ENCODE measurements around the gene CNIH2.
A peak's percentile ranks its signal among the peaks of the same experiment; 100 is the strongest.

Gene CNIH2

GRCh38 chr11:66263785-66264184 lies 14.2 kb upstream of the CNIH2 start:
- no peak overlapping the region for H3K27ac Mint-ChIP-seq
- CTCF ChIA-PET = no interaction called here

GRCh38 chr11:66264383-66264782 lies 13.6 kb upstream of the CNIH2 start:
- CTCF ChIA-PET = no interaction called here
- Mint-ChIP-seq H3K36me3 (peaks cover 28% of the 10 kb centered on the region), H3K27me3 (no peaks in the 10 kb centered on the region), H3K4me3 (no peak overlapping the region), H3K9me3 (no peaks in the 10 kb centered on the region), H3K4me1 (peaks cover 22% of the 10 kb centered on the region), H3K27ac (no peak overlapping the region)
- no peak for DNase-seq

More at GRCh38 chr11:66263785-66264184, 14.2 kb upstream of the CNIH2 start:
- no peak for DNase-seq
- Mint-ChIP-seq H3K27me3 (no peaks in the 10 kb centered on the region), H3K4me1 (peaks cover 27% of the 10 kb centered on the region), H3K9me3 (no peaks in the 10 kb centered on the region), H3K4me3 (no peak overlapping the region), H3K36me3 (peaks cover 32% of the 10 kb centered on the region)

GRCh38 chr11:66264914-66265313 lies 13.1 kb upstream of the CNIH2 start:
- H3K27me3 Mint-ChIP-seq = no peaks in the 10 kb centered on the region
- H3K9me3 Mint-ChIP-seq = no peaks in the 10 kb centered on the region
- CTCF ChIA-PET = interaction anchor here (0.8 to 1.0 kb wide), 2 partner anchors 13 to 16 kb away, joined by 3 read pairs; no protein-coding TSS in a partner anchor
- DNase-seq = peak; percentile 61
- no peak overlapping the region for H3K4me3 Mint-ChIP-seq
- H3K4me1 Mint-ChIP-seq = peaks cover 23% of the 10 kb centered on the region
- peak overlapping the region; percentile 14 for H3K27ac Mint-ChIP-seq
- H3K36me3 Mint-ChIP-seq = peaks cover 25% of the 10 kb centered on the region

- no peaks in the 10 kb centered on the region for H3K9me3 Mint-ChIP-seq
- CTCF ChIA-PET = interaction anchor here (0.8 to 1.0 kb wide), 2 partner anchors 14 to 15 kb away, joined by 3 read pairs; no protein-coding TSS in a partner anchor
- H3K4me3 Mint-ChIP-seq = no peak overlapping the region
- H3K4me1 Mint-ChIP-seq = peaks cover 31% of the 10 kb centered on the region
- no peaks in the 10 kb centered on the region for H3K27me3 Mint-ChIP-seq
- H3K27ac Mint-ChIP-seq = no peak overlapping the region
- DNase-seq = no peak
- peaks cover 23% of the 10 kb centered on the region for H3K36me3 Mint-ChIP-seq
These were observed 12.2 kb upstream of the CNIH2 start for GRCh38 chr11:66265531-66266377.

GRCh38 chr11:66266378-66267038 lies 11.5 kb upstream of the CNIH2 start:
- H3K4me3 Mint-ChIP-seq = peak overlapping the region; percentile 91
- CTCF ChIA-PET = interaction anchor here (1.9 kb wide), 1 partner anchor 10 kb away, joined by 5 read pairs; no protein-coding TSS in a partner anchor

GRCh38 chr11:66267039-66267378 lies 11.0 kb upstream of the CNIH2 start:
- peaks cover 39% of the 10 kb centered on the region for H3K4me1 Mint-ChIP-seq

More at GRCh38 chr11:66266378-66267038, 11.5 kb upstream of the CNIH2 start:
- peaks cover 24% of the 10 kb centered on the region for H3K36me3 Mint-ChIP-seq
- no peaks in the 10 kb centered on the region for H3K27me3 Mint-ChIP-seq
- no peaks in the 10 kb centered on the region for H3K9me3 Mint-ChIP-seq
- peaks cover 35% of the 10 kb centered on the region for H3K4me1 Mint-ChIP-seq
- no peak for DNase-seq
- no peak overlapping the region for H3K27ac Mint-ChIP-seq

GRCh38 chr11:66267379-66268243 lies 10.4 kb upstream of the CNIH2 start:
- peak; percentile 90 for DNase-seq
- no peaks in the 10 kb centered on the region for H3K27me3 Mint-ChIP-seq
- CTCF ChIA-PET = interaction anchor here (1.4 to 1.9 kb wide), 2 partner anchors 9 to 45 kb away, joined by 4 to 5 read pairs; no protein-coding TSS in a partner anchor
- H3K4me3 Mint-ChIP-seq = peak overlapping the region; percentile 91
- peaks cover 45% of the 10 kb centered on the region for H3K4me1 Mint-ChIP-seq
- peaks cover 31% of the 10 kb centered on the region for H3K36me3 Mint-ChIP-seq
- no peaks in the 10 kb centered on the region for H3K9me3 Mint-ChIP-seq
- H3K27ac Mint-ChIP-seq = peak overlapping the region; percentile 97

More at GRCh38 chr11:66267039-66267378, 11.0 kb upstream of the CNIH2 start:
- Mint-ChIP-seq H3K9me3 (no peaks in the 10 kb centered on the region), H3K27me3 (no peaks in the 10 kb centered on the region), H3K4me3 (peak overlapping the region; percentile 91), H3K27ac (peak overlapping the region; percentile 97), H3K36me3 (peaks cover 27% of the 10 kb centered on the region)
- DNase-seq = no peak
- CTCF ChIA-PET = interaction anchor here (1.9 kb wide), 1 partner anchor 10 kb away, joined by 5 read pairs; no protein-coding TSS in a partner anchor

GRCh38 chr11:66268244-66268951 lies 9.6 kb upstream of the CNIH2 start, which contains the start of gene RAB1B:
Gene RAB1B, plus strand, starts transcription at chr11:66268639. Its CDS starts 41 bp downstream, at chr11:66268680.
- peaks cover 34% of the 10 kb centered on the region for H3K36me3 Mint-ChIP-seq
- H3K4me1 Mint-ChIP-seq = peaks cover 48% of the 10 kb centered on the region
- CTCF ChIA-PET = interaction anchor here (1.4 to 1.9 kb wide), 2 partner anchors 9 to 46 kb away, joined by 4 to 5 read pairs; no protein-coding TSS in a partner anchor
- H3K4me3 Mint-ChIP-seq = peak within 1 kb of the TSS; percentile 91
- peak; percentile 100 for DNase-seq
- H3K27me3 Mint-ChIP-seq = no peaks in the 10 kb centered on the region
- H3K27ac Mint-ChIP-seq = peak within 1 kb of the TSS; percentile 97
- H3K9me3 Mint-ChIP-seq = no peaks in the 10 kb centered on the region

GRCh38 chr11:66268952-66269905 lies 8.7 kb upstream of the CNIH2 start:
- Mint-ChIP-seq H3K4me1 (peaks cover 50% of the 10 kb centered on the region), H3K36me3 (peaks cover 39% of the 10 kb centered on the region), H3K4me3 (peak overlapping the region; percentile 91), H3K9me3 (no peaks in the 10 kb centered on the region), H3K27ac (peak overlapping the region; percentile 97), H3K27me3 (no peaks in the 10 kb centered on the region)
- CTCF ChIA-PET = interaction anchor here (1.3 kb wide), 1 partner anchor 11 kb away, joined by 3 read pairs; no protein-coding TSS in a partner anchor
- peak; percentile 42 for DNase-seq

GRCh38 chr11:66271816-66272215 lies 6.2 kb upstream of the CNIH2 start:
- no peak overlapping the region for H3K4me3 Mint-ChIP-seq
- peaks cover 49% of the 10 kb centered on the region for H3K36me3 Mint-ChIP-seq
- H3K9me3 Mint-ChIP-seq = no peaks in the 10 kb centered on the region
- DNase-seq = no peak
- peaks cover 46% of the 10 kb centered on the region for H3K4me1 Mint-ChIP-seq
- CTCF ChIA-PET = interaction anchor here (0.8 kb wide), 2 partner anchors 9 to 11 kb away, joined by 3 to 4 read pairs; no protein-coding TSS in a partner anchor
- no peaks in the 10 kb centered on the region for H3K27me3 Mint-ChIP-seq
- H3K27ac Mint-ChIP-seq = no peak overlapping the region

GRCh38 chr11:66272596-66272995 lies 5.4 kb upstream of the CNIH2 start:
- Mint-ChIP-seq H3K27ac (peak overlapping the region; percentile 29), H3K27me3 (no peaks in the 10 kb centered on the region), H3K36me3 (peaks cover 47% of the 10 kb centered on the region), H3K4me1 (peaks cover 46% of the 10 kb centered on the region), H3K9me3 (no peaks in the 10 kb centered on the region), H3K4me3 (no peak overlapping the region)
- CTCF ChIA-PET = interaction anchor here (0.8 to 0.9 kb wide), 2 partner anchors 8 to 10 kb away, joined by 3 read pairs; no protein-coding TSS in a partner anchor
- DNase-seq = no peak

- Mint-ChIP-seq H3K27ac (no peak overlapping the region), H3K9me3 (no peaks in the 10 kb centered on the region), H3K27me3 (peaks cover 8% of the 10 kb centered on the region), H3K4me1 (peaks cover 46% of the 10 kb centered on the region), H3K36me3 (peaks cover 47% of the 10 kb centered on the region), H3K4me3 (no peak overlapping the region)
- DNase-seq = no peak
- CTCF ChIA-PET = interaction anchor here (0.9 kb wide), 1 partner anchor 8 kb away, joined by 3 read pairs; no protein-coding TSS in a partner anchor
These were observed 3.8 kb upstream of the CNIH2 start for GRCh38 chr11:66274219-66274618.

Measured in activated naive CD4-positive, alpha-beta T cell treated with anti-CD3 and anti-CD28 coated beads, Interleukin-2, amount 10 ng/mL, durations not matched to agents 7 days and 5 days (primary cell).